SK-N-SH treated with all-trans-retinoic acid at 6 μM for 48 hours (cell line): ENCODE results near the gene NFATC3.

Experiments used
- ATAC-seq: fragments of 200-7000 bp; cut with Tn5 transposase; 3 replicates; pipeline ENCODE4 v1.9.1; 2020; ENCODE audit warnings: mild to moderate bottlenecking, moderate library complexity
- ARNTL ChIP-seq: fragments of 450-650 bp; formaldehyde crosslinking; IDR thresholded peaks from 2 replicates; pipeline ENCODE4 v1.5.0; 2020; ENCODE audit warnings: low read depth, mild to moderate bottlenecking, moderate library complexity, borderline replicate concordance
- BACH2 ChIP-seq: fragments of 250-450 bp; sonication (Bioruptor Pico); IDR thresholded peaks from 2 replicates; pipeline ENCODE4 v1.9.0; 2021; ENCODE audit warnings: mild to moderate bottlenecking, borderline replicate concordance
- CSDC2 ChIP-seq: fragments of 250-450 bp; sonication (Bioruptor Pico); IDR thresholded peaks from 2 replicates; pipeline ENCODE4 v1.5.0; 2020; ENCODE audit warnings: mild to moderate bottlenecking, moderate library complexity
- ESRRG ChIP-seq: fragments of 250-450 bp; sonication (Bioruptor Pico); IDR thresholded peaks from 2 replicates; pipeline ENCODE4 v1.6.1; 2021; ENCODE audit warnings: mild to moderate bottlenecking
- GLIS3 ChIP-seq: fragments of 250-450 bp; sonication (Bioruptor Pico); IDR thresholded peaks from 2 replicates; pipeline ENCODE4 v1.5.0; 2020; ENCODE audit warnings: mild to moderate bottlenecking, moderate library complexity
- ISL1 ChIP-seq: fragments of 250-450 bp; sonication (Bioruptor Pico); IDR thresholded peaks from 2 replicates; pipeline ENCODE4 v2.1.2; 2022; ENCODE audit warnings: mild to moderate bottlenecking, moderate library complexity
- OSR1 ChIP-seq: fragments of 250-450 bp; sonication (Bioruptor Pico); IDR thresholded peaks from 2 replicates; pipeline ENCODE4 v1.8.0; 2022; ENCODE audit warnings: moderate library complexity, mild to moderate bottlenecking, inconsistent platforms
- SNAI2 ChIP-seq: fragments of 250-450 bp; sonication (Bioruptor Pico); IDR thresholded peaks from 2 replicates; pipeline ENCODE4 v1.5.0; 2020; ENCODE audit warnings: mild to moderate bottlenecking, moderate library complexity
- TCF4 ChIP-seq: fragments of 250-450 bp; sonication (Bioruptor Pico); IDR thresholded peaks from 2 replicates; pipeline ENCODE4 v1.8.0; 2021; ENCODE audit warnings: mild to moderate bottlenecking, moderate library complexity, borderline replicate concordance
- TOX ChIP-seq: fragments of 250-450 bp; sonication (Bioruptor Pico); IDR thresholded peaks from 2 replicates; pipeline ENCODE4 v1.8.0; 2021; ENCODE audit warnings: mild to moderate bottlenecking, moderate library complexity, borderline replicate concordance
- ZC3H10 ChIP-seq: fragments of 250-450 bp; sonication (Bioruptor Pico); IDR thresholded peaks from 2 replicates; pipeline ENCODE4 v1.5.1; 2021; ENCODE audit warnings: mild to moderate bottlenecking, moderate library complexity
- ZFP30 ChIP-seq: fragments of 450-650 bp; formaldehyde crosslinking; IDR thresholded peaks from 2 replicates; pipeline ENCODE4 v1.5.0; 2022; ENCODE audit warnings: mild to moderate bottlenecking, moderate library complexity
- ZNF70 ChIP-seq: fragments of 450-650 bp; formaldehyde crosslinking; IDR thresholded peaks from 2 replicates; pipeline ENCODE4 v1.5.0; 2020; ENCODE audit warnings: mild to moderate bottlenecking, moderate library complexity
- ZNF8 ChIP-seq: fragments of 450-650 bp; formaldehyde crosslinking; IDR thresholded peaks from 2 replicates; pipeline ENCODE4 v1.5.0; 2020; ENCODE audit warnings: mild to moderate bottlenecking, moderate library complexity
- TF ChIP-seq, protein P1 (sequence below): fragments of 250-450 bp; sonication (Bioruptor Pico); IDR thresholded peaks from 2 replicates; pipeline ENCODE4 v1.8.0; 2021; ENCODE audit warnings: low read depth, mild to moderate bottlenecking, moderate library complexity, borderline replicate concordance
- TF ChIP-seq, protein P2 (sequence below): fragments of 250-450 bp; sonication (Bioruptor Pico); IDR thresholded peaks from 2 replicates; pipeline ENCODE4 v1.5.1; 2020; ENCODE audit warnings: low read depth, mild to moderate bottlenecking, moderate library complexity
- TF ChIP-seq, protein P3 (sequence below): fragments of 250-450 bp; sonication (Bioruptor Pico); IDR thresholded peaks from 2 replicates; pipeline ENCODE4 v1.5.1; 2021; ENCODE audit warnings: mild to moderate bottlenecking, moderate library complexity
- TF ChIP-seq, protein P4 (sequence below): fragments of 250-450 bp; sonication (Bioruptor Pico); IDR thresholded peaks from 2 replicates; pipeline ENCODE4 v1.8.0; 2020; ENCODE audit warnings: mild to moderate bottlenecking, moderate library complexity, borderline replicate concordance
- TF ChIP-seq, protein P5 (sequence below): fragments of 250-450 bp; sonication (Bioruptor Pico); IDR thresholded peaks from 2 replicates; pipeline ENCODE4 v1.5.0; 2020; ENCODE audit warnings: mild to moderate bottlenecking, moderate library complexity

Gene NFATC3

DNA sequence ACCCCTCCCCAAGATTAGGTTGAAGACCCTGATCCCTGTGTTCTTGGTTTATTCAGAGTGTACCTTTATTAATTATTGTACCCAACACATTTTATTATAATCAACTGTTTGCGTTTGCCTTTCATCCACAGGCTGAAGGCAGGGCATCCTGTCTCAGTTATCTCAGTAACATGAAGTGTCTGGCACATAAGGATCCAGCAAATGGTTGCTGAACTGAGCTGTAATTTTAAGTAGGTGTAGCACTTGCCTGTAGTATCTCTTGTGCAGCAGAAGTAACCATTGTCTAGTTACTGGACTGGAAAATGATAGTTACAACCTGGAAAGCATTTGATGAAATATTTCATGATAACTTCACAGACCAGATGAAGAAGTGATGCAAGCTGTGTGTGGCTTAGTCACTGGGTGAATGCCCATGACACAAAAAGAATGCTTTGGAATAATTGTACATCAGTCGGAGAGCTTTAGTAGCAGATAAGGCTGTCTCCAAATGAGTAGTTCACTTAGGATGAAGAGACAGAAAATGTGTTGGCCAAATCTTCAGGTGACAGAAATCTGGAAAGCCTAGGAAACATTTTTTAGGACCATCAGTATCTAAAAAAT, 94.1 kb downstream of the NFATC3 start:
- no peak for ATAC-seq
- TF ChIP-seq, protein P1, sequence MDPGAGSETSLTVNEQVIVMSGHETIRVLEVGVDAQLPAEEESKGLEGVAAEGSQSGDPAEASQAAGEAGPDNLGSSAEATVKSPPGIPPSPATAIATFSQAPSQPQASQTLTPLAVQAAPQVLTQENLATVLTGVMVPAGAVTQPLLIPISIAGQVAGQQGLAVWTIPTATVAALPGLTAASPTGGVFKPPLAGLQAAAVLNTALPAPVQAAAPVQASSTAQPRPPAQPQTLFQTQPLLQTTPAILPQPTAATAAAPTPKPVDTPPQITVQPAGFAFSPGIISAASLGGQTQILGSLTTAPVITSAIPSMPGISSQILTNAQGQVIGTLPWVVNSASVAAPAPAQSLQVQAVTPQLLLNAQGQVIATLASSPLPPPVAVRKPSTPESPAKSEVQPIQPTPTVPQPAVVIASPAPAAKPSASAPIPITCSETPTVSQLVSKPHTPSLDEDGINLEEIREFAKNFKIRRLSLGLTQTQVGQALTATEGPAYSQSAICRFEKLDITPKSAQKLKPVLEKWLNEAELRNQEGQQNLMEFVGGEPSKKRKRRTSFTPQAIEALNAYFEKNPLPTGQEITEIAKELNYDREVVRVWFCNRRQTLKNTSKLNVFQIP (CRISPR knock-in tag) = no peak
- TF ChIP-seq, protein P2, sequence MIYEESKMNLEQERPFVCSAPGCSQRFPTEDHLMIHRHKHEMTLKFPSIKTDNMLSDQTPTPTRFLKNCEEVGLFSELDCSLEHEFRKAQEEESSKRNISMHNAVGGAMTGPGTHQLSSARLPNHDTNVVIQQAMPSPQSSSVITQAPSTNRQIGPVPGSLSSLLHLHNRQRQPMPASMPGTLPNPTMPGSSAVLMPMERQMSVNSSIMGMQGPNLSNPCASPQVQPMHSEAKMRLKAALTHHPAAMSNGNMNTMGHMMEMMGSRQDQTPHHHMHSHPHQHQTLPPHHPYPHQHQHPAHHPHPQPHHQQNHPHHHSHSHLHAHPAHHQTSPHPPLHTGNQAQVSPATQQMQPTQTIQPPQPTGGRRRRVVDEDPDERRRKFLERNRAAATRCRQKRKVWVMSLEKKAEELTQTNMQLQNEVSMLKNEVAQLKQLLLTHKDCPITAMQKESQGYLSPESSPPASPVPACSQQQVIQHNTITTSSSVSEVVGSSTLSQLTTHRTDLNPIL (CRISPR knock-in tag) = no peak
- TF ChIP-seq GLIS3 (CRISPR knock-in tag) (no peak), ZNF8 (CRISPR knock-in tag) (no peak)
- TF ChIP-seq, protein P3, sequence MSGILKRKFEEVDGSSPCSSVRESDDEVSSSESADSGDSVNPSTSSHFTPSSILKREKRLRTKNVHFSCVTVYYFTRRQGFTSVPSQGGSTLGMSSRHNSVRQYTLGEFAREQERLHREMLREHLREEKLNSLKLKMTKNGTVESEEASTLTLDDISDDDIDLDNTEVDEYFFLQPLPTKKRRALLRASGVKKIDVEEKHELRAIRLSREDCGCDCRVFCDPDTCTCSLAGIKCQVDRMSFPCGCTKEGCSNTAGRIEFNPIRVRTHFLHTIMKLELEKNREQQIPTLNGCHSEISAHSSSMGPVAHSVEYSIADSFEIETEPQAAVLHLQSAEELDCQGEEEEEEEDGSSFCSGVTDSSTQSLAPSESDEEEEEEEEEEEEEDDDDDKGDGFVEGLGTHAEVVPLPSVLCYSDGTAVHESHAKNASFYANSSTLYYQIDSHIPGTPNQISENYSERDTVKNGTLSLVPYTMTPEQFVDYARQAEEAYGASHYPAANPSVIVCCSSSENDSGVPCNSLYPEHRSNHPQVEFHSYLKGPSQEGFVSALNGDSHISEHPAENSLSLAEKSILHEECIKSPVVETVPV (CRISPR knock-in tag) = no peak

DNA sequence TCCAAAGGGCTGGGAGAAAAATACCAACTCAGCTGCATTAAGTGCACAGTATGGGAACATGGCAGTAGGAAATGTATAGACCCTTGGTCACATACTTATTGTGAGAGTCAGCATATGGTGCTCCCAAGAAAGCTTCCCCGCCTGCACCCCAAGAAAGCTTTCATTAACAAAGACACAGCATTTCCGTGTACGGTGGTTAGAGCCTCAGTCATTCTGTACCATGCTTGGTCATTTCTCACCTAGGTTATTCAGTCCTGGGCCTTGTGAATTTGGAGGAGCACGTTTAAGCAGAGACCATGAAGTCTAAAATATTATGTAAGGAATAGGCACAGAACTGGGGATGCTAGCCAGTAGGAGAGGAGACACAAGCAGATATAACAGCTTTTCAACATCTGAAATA, 94.7 kb downstream of the NFATC3 start:
- TF ChIP-seq, protein P4, sequence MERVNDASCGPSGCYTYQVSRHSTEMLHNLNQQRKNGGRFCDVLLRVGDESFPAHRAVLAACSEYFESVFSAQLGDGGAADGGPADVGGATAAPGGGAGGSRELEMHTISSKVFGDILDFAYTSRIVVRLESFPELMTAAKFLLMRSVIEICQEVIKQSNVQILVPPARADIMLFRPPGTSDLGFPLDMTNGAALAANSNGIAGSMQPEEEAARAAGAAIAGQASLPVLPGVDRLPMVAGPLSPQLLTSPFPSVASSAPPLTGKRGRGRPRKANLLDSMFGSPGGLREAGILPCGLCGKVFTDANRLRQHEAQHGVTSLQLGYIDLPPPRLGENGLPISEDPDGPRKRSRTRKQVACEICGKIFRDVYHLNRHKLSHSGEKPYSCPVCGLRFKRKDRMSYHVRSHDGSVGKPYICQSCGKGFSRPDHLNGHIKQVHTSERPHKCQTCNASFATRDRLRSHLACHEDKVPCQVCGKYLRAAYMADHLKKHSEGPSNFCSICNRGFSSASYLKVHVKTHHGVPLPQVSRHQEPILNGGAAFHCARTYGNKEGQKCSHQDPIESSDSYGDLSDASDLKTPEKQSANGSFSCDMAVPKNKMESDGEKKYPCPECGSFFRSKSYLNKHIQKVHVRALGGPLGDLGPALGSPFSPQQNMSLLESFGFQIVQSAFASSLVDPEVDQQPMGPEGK (CRISPR knock-in tag) = no peak
- no peak for TF ChIP-seq ZNF8 (CRISPR knock-in tag)
- TF ChIP-seq TOX (CRISPR knock-in tag) = no peak
- TF ChIP-seq GLIS3 (CRISPR knock-in tag) = no peak
- no peak for TF ChIP-seq BACH2 (CRISPR knock-in tag)
- no peak for TF ChIP-seq ISL1
- TF ChIP-seq, protein P1 (CRISPR knock-in tag) = no peak
- TF ChIP-seq, protein P5, sequence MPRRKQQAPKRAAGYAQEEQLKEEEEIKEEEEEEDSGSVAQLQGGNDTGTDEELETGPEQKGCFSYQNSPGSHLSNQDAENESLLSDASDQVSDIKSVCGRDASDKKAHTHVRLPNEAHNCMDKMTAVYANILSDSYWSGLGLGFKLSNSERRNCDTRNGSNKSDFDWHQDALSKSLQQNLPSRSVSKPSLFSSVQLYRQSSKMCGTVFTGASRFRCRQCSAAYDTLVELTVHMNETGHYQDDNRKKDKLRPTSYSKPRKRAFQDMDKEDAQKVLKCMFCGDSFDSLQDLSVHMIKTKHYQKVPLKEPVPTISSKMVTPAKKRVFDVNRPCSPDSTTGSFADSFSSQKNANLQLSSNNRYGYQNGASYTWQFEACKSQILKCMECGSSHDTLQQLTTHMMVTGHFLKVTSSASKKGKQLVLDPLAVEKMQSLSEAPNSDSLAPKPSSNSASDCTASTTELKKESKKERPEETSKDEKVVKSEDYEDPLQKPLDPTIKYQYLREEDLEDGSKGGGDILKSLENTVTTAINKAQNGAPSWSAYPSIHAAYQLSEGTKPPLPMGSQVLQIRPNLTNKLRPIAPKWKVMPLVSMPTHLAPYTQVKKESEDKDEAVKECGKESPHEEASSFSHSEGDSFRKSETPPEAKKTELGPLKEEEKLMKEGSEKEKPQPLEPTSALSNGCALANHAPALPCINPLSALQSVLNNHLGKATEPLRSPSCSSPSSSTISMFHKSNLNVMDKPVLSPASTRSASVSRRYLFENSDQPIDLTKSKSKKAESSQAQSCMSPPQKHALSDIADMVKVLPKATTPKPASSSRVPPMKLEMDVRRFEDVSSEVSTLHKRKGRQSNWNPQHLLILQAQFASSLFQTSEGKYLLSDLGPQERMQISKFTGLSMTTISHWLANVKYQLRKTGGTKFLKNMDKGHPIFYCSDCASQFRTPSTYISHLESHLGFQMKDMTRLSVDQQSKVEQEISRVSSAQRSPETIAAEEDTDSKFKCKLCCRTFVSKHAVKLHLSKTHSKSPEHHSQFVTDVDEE (CRISPR knock-in tag) = no peak
- TF ChIP-seq, protein P3 (CRISPR knock-in tag) = no peak
- TF ChIP-seq OSR1 (CRISPR knock-in tag) = no peak
- no peak for TF ChIP-seq ARNTL (CRISPR knock-in tag)
- no peak for TF ChIP-seq ZNF70 (CRISPR knock-in tag)
- no peak for TF ChIP-seq ESRRG (CRISPR knock-in tag)
- TF ChIP-seq ZC3H10 (CRISPR knock-in tag) = no peak
- no peak for TF ChIP-seq SNAI2 (CRISPR knock-in tag)
- no peak for TF ChIP-seq ZFP30 (CRISPR knock-in tag)
- no peak for TF ChIP-seq CSDC2
- no peak for TF ChIP-seq TCF4 (CRISPR knock-in tag)
- ATAC-seq = no peak
